DLD1 (cell line): ENCODE results near the gene ZBTB7C.

ENCODE experiments used
- in situ Hi-C: cut with HindIII; loops from 2 replicates; pipeline ENCODE4 v1.10.0; 2017; ENCODE audit warnings: low sequenced_read_pairs

Gene ZBTB7C

DNA sequence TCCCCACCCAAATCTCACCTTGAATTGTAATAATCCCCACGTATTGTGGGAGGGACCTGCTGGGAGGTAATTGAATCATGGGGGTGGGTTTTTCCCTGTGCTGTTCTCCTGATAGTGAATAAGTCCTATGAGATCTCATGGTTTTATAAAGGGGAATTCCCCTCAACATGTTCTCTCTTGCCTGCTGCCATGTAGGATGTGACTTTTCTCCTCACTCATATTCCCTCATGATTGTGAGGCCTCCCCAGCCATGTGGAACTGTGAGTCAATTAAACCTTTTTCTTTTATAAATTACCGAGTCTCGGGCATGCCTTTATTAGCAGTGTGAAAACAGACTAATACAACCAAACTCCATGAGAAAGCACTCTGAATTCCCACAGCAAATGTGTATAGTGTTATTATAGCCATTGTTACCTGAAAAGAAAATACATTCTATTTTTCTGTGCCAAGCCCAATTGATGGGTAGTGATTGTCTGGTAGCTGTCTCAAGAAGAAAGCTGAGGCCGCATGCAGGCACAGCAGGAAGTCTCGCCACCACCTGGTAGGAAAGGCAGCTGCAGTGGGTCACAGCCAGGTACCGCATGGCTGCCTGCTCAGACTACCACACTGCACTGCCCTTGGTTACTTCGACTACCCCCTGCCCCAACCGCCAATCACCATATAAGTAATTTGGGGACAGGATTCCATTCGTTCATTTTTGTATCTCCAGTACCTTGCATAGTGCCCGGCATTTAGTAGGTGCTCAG is 10.3 kb upstream of the ZBTB7C start:
- in situ Hi-C loops: no loop called here

DNA sequence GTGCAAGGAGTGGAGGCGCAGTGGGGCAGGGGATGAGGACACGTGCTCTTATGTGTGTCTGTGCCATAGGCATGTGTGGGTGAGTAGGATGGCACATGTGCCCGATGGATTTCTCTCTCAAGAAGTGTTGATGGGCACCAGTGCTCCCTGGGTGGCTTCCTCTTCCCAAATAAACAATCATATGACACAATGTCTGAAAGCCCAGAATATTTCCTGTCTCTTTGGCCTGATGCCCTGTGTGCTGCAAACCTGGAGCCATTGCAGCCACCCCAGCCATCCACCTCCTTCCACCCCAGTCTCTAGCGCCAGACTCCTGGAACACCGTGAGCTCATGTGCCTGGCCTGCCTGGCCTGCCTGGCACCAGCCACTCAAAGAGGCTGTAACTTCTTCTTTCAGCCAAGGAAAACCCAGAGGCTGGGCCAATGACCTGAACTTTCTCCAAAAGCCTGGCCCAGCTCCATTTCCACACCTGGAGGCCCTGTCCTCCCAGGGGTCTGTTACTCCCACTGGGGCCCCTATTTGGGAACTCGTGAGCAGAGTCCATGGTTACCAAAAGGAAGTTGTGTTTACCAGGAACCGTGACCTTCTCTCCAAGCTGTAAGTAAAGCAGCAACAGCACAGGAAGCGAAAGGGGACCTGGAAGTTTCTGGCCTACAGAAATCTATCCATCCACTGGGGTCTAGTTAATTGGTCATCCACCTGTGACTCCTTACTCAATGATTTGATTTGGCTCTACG is 9.5 kb upstream of the ZBTB7C start:
- in situ Hi-C loops: no loop called here

DNA sequence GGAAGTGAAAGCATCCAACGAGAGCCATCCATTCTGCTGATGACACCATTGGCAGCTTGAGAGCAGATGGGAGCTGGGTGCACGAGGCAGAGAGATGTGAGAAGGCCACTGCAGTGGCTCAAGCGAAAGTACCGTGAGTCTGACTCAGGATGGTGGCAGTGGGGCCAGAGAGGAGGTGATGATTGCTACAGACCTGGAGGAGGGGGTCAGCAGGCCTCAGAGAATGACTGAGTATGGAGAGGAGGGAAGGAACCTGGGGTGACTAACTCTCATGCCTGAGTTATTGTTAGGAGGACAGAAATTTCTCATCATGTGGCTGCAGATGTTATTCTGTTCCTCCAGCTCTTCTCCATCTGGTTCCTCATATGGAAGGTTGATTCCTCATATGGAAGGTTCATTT is 8.8 kb upstream of the ZBTB7C start:
- in situ Hi-C loops: no loop called here

- in situ Hi-C loops: no loop called here
Observed at GRCh38 chr18:48413342-48413741, 4.2 kb upstream of the ZBTB7C start.

GRCh38 chr18:48412339-48412929 is 3.3 kb upstream of the ZBTB7C start:
- in situ Hi-C loops: no loop called here

DNA sequence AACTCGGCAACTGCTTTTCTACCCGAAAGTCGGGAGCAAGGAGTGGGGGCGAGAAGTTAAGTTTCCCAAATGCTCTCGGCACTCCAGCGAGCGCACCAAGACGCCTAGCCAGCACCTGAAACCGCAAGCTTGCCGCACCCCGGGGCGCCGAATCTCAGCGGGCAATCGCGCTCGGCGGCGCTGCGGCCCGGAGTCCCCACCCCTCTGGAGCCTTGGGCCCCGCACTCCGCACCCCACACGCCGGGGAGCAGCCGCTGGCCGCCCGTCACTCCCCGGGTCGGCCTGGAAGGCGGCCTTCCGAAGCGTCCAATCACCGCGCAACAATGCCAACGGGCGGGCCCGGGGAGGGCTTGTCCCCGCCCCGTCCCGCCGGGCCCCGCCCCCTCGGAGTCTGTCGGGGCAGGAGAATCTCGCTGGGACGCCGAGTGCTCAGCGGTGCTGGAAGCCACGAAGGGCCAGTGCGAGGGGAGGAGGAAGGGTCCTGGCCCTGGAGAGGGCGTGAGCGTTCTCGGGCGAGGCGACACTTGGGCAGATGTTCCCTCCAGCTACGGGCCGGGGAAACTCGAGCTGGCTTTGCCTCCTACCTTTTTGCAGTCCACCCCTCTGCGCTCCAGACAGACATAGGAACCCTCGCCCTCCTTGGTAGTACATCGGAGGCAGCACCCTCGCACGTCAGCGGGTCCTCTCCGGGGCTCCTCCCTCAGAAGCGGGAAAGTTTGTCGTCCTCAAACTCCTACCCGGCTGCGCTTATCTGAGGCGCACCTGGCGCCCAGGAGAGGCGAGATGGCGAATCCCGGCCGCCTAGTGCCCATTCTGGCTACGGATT is 1.1 kb upstream of the ZBTB7C start:
- in situ Hi-C loops: no loop called here

DNA sequence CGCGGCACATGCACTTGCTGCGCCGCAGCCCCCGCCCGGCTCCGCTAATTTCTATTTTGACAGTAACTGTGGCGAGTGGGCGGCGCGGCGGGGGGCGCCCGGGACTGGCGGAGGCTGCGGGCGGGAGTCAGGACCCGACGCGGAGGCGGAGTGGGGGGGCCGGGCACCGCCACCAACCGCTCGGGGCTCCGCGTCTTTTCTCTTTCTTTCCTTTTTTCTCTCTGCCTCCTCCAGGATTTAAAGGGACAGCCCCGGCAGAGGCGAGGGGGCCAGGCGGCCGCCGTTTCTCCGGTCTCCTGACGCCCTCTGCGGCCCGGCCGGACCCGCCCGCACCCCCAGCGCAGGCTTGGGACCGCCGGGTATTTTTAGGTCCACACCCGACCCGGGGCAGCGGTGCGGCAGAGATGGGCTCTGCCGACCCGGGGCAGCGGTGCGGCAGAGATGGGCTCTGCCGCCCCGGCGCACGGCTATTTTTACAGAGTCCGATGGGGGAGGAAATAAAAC is 460 bp upstream of the ZBTB7C start:
- in situ Hi-C loops: no loop called here

DNA sequence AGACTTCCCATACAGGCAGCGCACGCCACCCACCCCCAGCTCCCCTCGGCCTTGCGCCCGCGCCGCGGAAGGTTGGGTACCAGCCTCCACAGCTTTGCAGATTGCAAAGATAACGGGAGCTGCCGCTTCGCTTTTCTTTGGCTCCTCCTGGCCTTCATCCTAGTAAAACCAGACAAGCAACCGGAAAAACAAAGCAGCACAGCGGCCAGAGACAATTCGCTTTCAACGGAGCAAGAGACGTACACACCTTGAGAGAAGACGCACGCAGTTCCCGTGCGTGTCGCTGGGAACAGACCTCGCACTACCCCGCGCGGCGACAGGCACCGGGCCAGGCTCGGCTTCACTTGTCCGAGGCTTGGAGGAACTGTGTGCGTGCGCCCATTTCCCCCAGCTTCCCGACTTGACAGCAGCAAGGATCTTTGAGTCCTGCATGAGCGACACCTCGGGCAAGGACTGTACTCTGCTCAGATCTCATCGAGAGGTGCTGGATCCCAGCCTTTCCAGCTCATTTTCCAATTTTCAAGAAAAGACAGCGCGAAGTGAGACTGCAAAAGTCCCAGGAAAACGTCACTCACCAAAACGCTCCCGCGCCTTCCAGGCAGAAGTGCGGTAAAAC is 964 bp downstream of the ZBTB7C start:
- in situ Hi-C loops: no loop called here

GRCh38 chr18:48407358-48407757 is 1.8 kb downstream of the ZBTB7C start:
- in situ Hi-C loops: no loop called here

- in situ Hi-C loops: no loop called here
Observed at GRCh38 chr18:48405978-48406377, 3.2 kb downstream of the ZBTB7C start.

- in situ Hi-C loops: no loop called here
Observed at GRCh38 chr18:48404716-48405507, 4.3 kb downstream of the ZBTB7C start.

DNA sequence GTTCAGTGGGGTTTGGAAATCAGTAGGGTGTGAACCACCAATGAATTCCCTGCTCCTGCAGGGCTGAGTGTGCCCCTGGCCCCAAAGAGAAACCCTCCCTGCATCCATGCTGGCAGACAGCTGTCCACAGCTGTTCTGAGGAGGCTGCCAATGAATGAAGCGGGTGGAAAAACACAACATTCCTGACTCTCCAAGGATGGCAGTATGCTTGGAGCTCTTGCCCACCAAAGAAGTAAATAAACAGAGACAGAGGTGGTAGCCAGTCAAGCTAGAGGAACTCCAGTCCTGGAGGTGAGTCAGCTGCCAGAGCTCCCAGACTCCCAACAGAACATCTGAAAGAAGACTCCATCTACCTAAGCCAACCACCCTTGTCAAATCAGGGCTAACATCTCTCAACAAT is 6.2 kb downstream of the ZBTB7C start:
- in situ Hi-C loops: no loop called here

GRCh38 chr18:48399303-48400075 is 9.7 kb downstream of the ZBTB7C start:
- in situ Hi-C loops: loop anchor here (5.0 to 10.0 kb wide), 2 partner anchors 62 to 355 kb away; no protein-coding TSS in a partner anchor

DNA sequence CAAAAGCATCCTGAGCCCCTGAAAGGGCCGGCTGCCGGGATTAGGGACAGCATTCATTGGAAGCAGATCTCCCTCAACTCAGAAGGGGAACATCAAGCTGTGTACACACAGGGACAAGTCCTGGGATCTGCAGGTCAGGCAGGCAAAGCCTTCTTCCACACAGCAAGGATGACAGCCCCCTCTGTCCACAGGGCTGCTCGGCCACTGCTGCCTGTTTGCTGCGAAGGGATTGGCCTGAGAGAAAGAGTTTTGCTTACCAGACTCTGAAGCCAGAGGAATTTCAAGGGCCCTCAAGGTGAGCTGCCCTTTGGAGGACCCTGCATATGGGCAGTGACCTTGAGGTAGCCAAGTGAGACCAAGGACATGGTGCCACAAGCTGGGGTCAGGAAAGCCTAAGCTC is 11.1 kb downstream of the ZBTB7C start:
- in situ Hi-C loops: loop anchor here (5.0 to 10.0 kb wide), 2 partner anchors 61 to 357 kb away; no protein-coding TSS in a partner anchor

DNA sequence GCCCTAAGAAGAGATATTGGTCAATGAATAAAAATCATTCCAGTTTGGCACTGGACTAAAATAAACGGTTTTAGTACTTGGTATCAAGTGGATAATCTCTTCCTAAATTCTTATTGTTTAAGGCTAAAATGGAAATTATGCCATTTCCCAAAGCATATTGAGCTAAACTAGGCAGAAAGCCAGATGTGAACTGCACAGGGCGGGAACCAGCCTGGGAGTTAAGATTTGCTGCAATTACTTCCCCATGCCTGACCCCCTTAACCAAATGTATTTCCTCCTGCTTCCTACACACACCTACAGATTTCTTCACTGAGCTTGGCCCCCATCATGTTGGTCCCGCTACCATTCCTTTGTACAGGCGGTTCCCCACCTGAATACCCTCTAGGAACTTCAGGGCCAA is 12.2 kb downstream of the ZBTB7C start:
- in situ Hi-C loops: loop anchor here (5.0 to 10.0 kb wide), 2 partner anchors 60 to 358 kb away; no protein-coding TSS in a partner anchor

- in situ Hi-C loops: loop anchor here (5.0 to 10.0 kb wide), 2 partner anchors 59 to 358 kb away; no protein-coding TSS in a partner anchor
Observed at GRCh38 chr18:48396561-48396960, 12.6 kb downstream of the ZBTB7C start.

DNA sequence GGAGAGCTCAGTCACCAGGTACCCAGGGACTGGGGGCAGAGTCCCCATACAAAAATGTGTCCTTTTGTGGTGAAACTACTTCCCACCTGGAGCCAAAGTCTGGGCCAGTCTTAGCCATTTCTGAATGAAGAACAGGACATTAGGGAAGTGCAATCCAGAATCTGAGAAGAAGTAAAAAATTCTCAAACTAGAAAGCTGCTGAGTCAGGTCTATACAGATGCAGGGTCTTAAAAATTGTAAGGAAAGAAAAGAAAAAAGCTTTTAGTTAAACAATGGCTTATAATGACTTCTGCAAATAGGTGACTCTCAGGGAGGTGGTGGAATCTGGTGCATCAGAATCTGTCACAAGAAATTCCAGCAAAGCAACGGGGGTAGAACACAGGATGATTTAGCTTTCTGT is 13.5 kb downstream of the ZBTB7C start:
- in situ Hi-C loops: loop anchor here (5.0 to 10.0 kb wide), 2 partner anchors 58 to 359 kb away; no protein-coding TSS in a partner anchor

DNA sequence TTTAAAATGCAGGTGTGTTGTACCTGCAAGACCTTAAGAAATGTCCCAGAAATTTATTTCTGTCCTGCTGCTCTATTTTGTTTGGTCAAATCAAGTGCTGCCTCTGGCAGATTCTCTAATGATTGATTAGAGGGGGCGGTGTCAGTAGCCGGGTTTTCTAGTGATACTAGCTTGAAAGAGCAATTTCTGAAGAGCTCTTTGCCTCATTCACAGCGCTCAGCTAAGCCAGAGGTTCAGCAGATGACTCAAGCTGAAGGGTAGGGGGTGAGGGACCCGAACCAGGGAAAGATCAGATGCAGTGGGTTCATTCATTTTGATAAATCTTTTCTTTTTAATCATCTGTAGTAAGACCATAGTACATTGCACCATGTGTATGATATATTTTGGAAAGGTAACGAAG is 15.0 kb downstream of the ZBTB7C start:
- in situ Hi-C loops: loop anchor here (10.0 kb wide), 1 partner anchor 361 kb away; no protein-coding TSS in a partner anchor
